ENCODE results near the gene RNF169. TPM values are rescaled to one million over a fixed set of nuclear protein-coding genes. Genes with fewer than 3 reads are reported as not detected.

RNF169 gene
- total and polyA plus RNA-seq, 9 of the 15 experiments (the other 6 are each of a cell fraction or from before 2014, with no cell fraction given) = 0.68 to 18.1 (median 10.1) TPM

- in situ Hi-C loops (cut with MboI) = no loop called here
- POLR2A ChIA-PET = interaction anchor here (1.7 kb wide), 1 partner anchor 10 kb away, joined by 7 read pairs; no protein-coding TSS in a partner anchor
- H4K20me1 ChIP-seq (replicated peaks; ENCODE audit: control insufficient read depth, insufficient read depth, low read length) = no peaks in the 10 kb centered on the region
- H3K79me2 ChIP-seq (ENCODE audit: control insufficient read depth, insufficient read depth, low read length) = peaks cover 27% of the 10 kb centered on the region
- H3K4me3 ChIP-seq = no peak overlapping the region
- H3K27ac ChIP-seq (ENCODE audit: extremely low read depth, low read depth, low read length) = no peak overlapping the region
- FAIRE-seq (no peak), ATAC-seq (no peak), DNase-seq (ENCODE audit: extremely low read depth in 1 of 4, low spot score in 3 of 4) (no peak)
- CTCF ChIA-PET (ENCODE audit: low intra/inter-chr PET ratio) = no interaction called here
- peaks cover 8% of the 10 kb centered on the region; the same call in 1 of the 3 replicates for H3K36me3 ChIP-seq (ENCODE audit: control insufficient read depth, insufficient read depth, low read length)
- intact Hi-C loops (cut with micrococcal nuclease) = no loop called here
- H2AFZ ChIP-seq (ENCODE audit: low read depth, low read length) = no peak overlapping the region
- no peak overlapping the region for H3K4me2 ChIP-seq (ENCODE audit: insufficient read depth, low read length)
- no peak overlapping the region for H3K9ac ChIP-seq (ENCODE audit: insufficient read depth in 1 of 2, low read depth in 2 of 2, low read length in 2 of 2)
- TF ChIP-seq MAFF (IDR thresholded peaks at IDR 0.05; ENCODE audit: low read length) (peak; percentile 6; the same call in 1 of the 2 replicates), C11orf30 (IDR thresholded peaks at IDR 0.05; ENCODE audit: low read depth) (peak; percentile 17; the same call in 1 of the 2 replicates), ARHGAP35 (IDR thresholded peaks at IDR 0.05; ENCODE audit: partially characterized antibody) (no peak), ATF6 (CRISPR knock-in tag; IDR thresholded peaks at IDR 0.05) (no peak), PTTG1 (tag; IDR thresholded peaks at IDR 0.05; ENCODE audit: low read depth) (no peak), RUNX1 (IDR thresholded peaks at IDR 0.05; ENCODE audit: low read depth) (no peak), ZNF696 (CRISPR knock-in tag; conservative IDR thresholded peaks at IDR 0.05) (no peak), ARID3A (IDR thresholded peaks at IDR 0.05; ENCODE audit: borderline replicate concordance, low read depth, low read length) (no peak), ZNF316 (IDR thresholded peaks at IDR 0.05) (peak; percentile 65)
- TF ChIP-seq, protein P1, sequence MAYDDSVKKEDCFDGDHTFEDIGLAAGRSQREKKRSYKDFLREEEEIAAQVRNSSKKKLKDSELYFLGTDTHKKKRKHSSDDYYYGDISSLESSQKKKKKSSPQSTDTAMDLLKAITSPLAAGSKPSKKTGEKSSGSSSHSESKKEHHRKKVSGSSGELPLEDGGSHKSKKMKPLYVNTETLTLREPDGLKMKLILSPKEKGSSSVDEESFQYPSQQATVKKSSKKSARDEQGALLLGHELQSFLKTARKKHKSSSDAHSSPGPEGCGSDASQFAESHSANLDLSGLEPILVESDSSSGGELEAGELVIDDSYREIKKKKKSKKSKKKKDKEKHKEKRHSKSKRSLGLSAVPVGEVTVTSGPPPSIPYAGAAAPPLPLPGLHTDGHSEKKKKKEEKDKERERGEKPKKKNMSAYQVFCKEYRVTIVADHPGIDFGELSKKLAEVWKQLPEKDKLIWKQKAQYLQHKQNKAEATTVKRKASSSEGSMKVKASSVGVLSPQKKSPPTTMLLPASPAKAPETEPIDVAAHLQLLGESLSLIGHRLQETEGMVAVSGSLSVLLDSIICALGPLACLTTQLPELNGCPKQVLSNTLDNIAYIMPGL (CRISPR knock-in tag; IDR thresholded peaks at IDR 0.05) = no peak
- no peaks in the 10 kb centered on the region for H3K27me3 ChIP-seq (ENCODE audit: control insufficient read depth in 2 of 2, insufficient read depth in 2 of 2, low read length in 2 of 2)
- WGBS (ENCODE audit: insufficient coverage, low coverage, missing lambda C conversion rate) = 85% methylated on average over 3 of the region's 3 CpGs
- no peaks in the 10 kb centered on the region for H3K9me1 ChIP-seq (ENCODE audit: control insufficient read depth, insufficient read depth, low read length)
- H3K4me1 ChIP-seq (replicated peaks in 1 of 2; ENCODE audit: control insufficient read depth in 2 of 2, insufficient read depth in 2 of 2, low read length in 2 of 2) = no peaks in the 10 kb centered on the region
- H3K9me3 ChIP-seq (replicated peaks; ENCODE audit: control insufficient read depth, insufficient read depth, low read depth, low read length) = no peaks in the 10 kb centered on the region
- no TSS peak for BruUV-seq (replicated peaks)
Observed at GRCh38 chr11:74771139-74771538, 22.5 kb downstream of the RNF169 start.

All from K562 (cell line).